GM23248 (cell line): ENCODE measurements around the gene PCID2.

Source experiments
- EZH2 ChIP-seq: fragments of 200-600 bp; sonication (generic); IDR thresholded peaks from 2 replicates; pipeline ENCODE4 v1.6.1; 2018; ENCODE audit warnings: antibody characterized with exemption, mild to moderate bottlenecking; ENCODE audit not compliant: insufficient read depth, poor library complexity, severe bottlenecking
- EZH2phosphoT487 ChIP-seq: fragments of 200-600 bp; sonication (generic); IDR thresholded peaks from 2 replicates; pipeline ENCODE4 v1.6.1; 2018; ENCODE audit warnings: antibody characterized with exemption, moderate library complexity, mild to moderate bottlenecking, low read depth; ENCODE audit not compliant: insufficient read depth

DNA sequence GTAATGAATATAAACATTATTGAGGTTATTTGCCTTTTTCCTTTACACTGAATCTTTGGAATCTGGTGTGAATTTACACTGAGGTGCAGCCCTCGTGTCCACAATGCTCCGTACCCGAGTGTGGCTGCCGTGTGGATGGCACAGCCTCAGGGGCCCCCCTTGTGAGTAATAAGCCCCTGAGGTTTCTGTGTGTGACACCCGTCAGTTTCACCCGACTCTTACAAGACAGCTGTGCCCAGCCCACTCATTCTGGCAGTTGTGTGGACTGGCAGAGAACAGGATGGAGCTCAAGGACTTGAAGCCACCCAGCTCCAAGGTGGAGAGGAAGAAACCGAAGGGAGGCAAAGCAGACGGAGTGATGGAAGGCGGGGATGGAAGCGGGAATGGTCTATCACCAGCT, 42.2 kb downstream of the PCID2 start:
- no peak for TF ChIP-seq EZH2phosphoT487
- TF ChIP-seq EZH2 = no peak
